GM19455 (cell line): ENCODE results near the gene SERP2.

ENCODE experiments used
- ATAC-seq: cut with Tn5 transposase; IDR thresholded peaks from one replicate; pipeline ENCODE4 v1.9.1; 2021; ENCODE audit not compliant: unreplicated experiment

SERP2 gene

GRCh38 chr13:44355621-44356020 lies 18.0 kb upstream of the SERP2 start:
- ATAC-seq: no peak

GRCh38 chr13:44359983-44360375 lies 13.6 kb upstream of the SERP2 start:
- no peak for ATAC-seq

- no peak for ATAC-seq
These were observed 11.1 kb upstream of the SERP2 start for GRCh38 chr13:44362394-44363040.

DNA sequence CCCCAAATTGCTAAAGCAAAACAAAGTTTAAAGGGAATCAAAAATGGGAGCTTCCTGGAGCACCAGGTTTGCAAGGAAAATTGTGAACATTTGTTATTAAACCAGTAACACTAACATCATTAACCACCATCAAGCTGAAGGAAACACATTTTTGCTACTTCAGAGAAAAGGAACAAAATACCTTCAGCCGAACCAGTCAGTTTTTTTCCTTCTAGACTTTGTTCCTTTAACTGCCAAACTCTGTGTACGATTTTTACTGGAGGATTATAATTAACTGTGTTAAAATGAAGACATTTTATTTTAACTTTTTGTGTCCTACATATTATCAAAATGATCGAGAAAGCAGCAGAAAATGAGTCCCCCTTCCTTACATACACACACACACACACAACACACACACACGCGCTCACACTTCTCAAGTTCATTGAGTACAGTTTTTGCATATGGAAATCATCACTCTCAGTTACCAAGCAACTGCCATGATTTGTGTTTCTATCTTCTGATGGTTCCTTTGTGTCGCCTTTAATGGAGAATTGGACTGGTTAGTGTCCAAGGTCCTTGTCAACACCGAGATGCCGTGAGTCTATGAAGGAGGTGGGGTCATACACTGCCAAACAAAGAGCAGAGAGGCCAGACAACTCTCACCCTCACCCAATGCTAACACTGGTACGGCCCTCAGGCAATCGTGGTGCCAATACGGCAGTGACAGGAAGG lies 9.8 kb upstream of the SERP2 start:
- no peak for ATAC-seq

DNA sequence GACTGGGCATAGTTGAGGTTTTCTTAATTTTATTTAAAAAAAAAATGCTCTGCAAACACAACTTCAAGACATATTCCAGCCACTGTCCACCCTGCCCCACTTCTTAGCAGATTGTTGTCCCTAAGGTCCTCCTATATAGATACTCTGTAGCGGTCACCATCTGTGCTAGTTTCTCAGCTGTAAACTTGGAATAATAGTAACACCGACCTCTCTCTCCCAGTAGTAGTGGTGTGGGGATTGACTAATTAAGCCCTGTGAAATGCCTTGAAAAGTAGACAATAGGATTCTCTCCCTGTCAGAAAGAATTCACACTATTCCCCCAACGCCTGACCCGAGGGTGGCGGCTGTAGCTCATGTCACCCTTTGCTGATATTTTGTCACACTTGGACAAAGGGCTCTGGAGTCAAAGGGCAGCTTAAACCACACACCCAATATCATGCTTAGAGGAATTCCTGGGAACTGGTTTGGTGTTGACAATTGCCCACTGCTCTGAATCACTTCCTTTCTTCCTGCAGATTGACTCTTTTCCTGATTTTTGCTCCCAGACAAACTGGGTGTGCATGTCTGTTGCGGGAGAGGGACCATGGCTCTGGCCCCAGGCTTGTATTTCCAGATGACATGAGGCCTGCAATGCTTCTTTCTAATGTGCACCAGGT lies 9.2 kb upstream of the SERP2 start:
- no peak for ATAC-seq

- no peak for ATAC-seq
These were observed 8.6 kb upstream of the SERP2 start for GRCh38 chr13:44365008-44365407.

DNA sequence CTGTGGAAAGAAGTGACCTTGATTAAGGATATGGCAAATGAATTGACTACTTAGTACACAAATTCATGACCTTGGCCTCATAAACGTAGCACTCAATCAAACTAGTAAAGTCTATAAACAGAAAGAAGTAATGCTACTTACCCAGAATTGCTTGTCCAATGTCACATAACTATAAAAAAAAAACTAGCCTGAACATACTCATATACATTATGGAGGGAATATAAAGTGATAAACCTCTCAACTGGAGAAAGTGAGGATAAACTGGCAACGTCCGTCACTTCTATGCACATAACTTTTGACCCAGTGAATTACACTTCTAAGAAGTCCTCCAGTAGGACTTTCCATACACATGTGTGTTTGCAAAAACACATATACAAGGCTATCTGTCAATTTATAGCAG lies 7.7 kb upstream of the SERP2 start:
- ATAC-seq: no peak

DNA sequence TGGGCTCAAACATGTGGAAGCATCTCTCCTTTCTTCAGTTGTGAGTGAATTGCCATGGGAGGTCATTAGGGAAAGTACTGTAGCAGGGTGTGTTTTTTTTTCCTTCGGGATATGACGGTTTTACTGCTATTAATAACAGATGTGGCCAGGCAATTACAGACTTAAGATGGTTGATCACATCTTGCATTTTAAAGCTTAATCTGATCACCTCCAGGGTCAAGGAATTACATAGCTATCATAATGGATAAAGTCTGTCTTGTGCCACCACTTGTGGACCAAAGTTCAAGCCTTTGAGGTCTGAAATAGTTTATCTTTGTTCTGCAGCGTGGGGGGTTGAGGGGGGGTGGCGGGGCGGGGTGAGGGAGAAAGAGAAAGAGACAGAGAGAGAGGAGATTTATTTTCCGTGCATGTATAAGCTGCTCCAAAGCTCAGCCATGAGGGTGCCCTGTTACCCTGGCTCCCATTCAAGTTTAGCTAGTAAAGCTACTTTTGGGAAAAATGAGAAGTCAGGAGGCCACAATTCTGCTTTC lies 5.5 kb upstream of the SERP2 start:
- no peak for ATAC-seq

DNA sequence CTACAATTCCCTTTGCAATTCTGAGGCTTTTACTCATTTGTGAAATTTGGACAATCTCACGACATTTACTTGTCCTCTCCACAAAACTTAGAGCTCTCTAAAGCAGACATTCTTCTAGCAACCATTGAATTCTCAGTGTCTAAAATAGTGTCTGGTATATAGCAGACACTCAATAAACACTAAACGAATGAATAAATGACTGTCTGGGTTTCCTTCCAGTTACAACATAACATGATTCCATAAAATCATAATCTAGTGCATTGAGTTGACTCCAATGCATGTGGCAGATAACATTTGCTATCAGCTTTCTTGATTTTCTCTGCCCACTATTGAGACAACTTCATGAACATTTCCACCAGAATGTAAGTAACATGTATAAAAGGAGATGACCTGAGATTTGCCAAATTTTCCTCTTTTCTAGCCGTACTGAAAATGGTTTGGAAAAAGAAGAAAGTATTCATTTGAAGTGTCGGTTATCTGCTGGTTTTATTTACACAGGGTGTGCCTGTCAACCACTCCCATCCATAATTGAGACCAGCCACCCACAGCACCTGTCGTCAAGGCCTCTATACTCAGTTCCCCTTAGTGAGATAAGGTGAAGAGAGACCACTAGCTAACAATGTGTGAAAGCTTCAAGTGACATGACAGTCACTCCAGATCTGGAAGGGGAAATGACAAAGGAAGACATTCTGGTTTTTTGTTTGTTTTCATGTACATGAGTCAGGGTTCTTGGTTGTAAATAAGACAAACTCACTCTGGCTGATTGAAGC lies 4.8 kb upstream of the SERP2 start:
- no peak for ATAC-seq

DNA sequence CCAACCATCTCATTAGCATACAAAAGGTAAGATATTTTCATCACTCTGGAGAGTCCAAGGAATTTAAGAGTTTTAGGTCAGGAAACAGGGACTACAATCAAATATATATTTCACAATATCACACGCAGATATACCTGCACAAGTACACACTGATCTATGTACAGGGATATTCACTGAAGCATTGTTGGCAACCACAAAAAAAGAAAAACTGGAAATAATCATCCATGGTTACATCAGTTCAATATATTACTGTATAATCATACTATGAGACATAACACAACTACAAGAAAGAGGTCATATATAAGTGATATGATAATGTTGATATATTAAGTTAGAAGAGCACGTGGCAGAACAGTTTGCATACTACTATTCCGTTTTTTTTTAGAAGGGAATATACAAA lies 2.2 kb upstream of the SERP2 start:
- ATAC-seq: no peak

GRCh38 chr13:44373247-44373600 lies 400 bp upstream of the SERP2 start:
- no peak for ATAC-seq

- no peak for ATAC-seq
These were observed 706 bp downstream of the SERP2 start for GRCh38 chr13:44374348-44374712.

GRCh38 chr13:44378277-44378676 lies 4.7 kb downstream of the SERP2 start:
- ATAC-seq: no peak

DNA sequence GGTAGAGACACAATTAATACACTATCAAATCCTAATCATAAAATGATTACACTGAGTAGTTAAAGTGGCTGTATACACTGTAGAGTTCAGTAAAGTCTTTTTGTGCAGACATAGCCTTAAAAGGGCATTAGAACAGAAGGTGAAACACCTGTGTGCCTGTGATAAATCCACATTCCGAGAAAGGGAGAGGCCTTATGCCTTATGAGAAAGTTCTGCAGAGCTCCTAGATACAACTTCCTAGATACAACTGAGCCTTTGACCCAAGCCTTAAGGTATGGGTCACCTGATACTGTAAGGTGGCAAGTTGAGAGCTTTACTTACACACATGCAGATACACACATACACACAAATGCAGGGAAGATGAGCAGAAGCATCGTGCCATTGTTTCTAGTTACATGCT lies 6.3 kb downstream of the SERP2 start:
- ATAC-seq: no peak

GRCh38 chr13:44380404-44381165 lies 7.0 kb downstream of the SERP2 start:
- ATAC-seq: no peak

DNA sequence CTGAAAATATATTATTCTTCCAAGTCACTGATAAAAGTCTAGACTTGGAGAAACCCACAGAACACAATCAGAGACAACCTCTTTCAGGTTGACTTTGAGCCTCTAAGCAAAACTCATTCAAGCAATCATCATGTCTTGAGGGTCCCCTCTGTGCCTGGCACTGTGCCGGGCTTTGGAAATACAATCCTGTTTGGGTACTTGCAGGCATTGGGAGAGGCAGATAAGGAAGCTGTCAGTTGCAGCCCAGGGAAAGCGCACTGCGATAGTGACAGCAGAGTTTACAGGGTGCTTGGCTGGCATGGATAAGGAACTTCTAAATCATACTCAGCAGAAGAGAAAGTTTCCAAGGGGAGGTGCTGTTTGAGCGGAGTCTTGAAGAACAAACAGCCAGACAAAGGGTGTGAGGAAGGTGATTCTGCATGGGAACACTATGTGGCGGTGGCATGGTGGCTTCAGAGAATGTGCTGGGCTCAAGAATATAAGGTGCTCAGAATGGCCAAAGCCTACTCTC lies 9.1 kb downstream of the SERP2 start:
- ATAC-seq: no peak

DNA sequence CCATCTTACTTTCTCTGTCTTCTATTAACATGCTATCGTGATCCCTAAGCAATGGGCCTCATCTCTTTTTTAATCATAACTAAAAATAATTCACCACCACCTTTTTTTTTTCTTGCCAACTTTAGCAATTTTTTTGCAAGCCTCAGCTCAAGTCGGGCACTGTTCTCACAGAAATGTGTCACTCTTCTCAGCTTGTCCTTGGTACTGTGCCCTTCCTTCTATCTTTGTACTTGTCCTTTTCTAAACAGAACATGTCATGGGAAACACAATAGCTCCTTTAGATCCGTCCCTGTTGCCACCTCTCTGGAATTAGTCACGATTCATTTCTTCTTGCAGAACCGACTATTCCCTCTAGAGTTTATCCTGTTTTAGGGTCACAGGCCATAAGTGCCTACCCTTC lies 10.3 kb downstream of the SERP2 start:
- no peak for ATAC-seq

GRCh38 chr13:44384778-44385177 lies 11.2 kb downstream of the SERP2 start:
- ATAC-seq: no peak

DNA sequence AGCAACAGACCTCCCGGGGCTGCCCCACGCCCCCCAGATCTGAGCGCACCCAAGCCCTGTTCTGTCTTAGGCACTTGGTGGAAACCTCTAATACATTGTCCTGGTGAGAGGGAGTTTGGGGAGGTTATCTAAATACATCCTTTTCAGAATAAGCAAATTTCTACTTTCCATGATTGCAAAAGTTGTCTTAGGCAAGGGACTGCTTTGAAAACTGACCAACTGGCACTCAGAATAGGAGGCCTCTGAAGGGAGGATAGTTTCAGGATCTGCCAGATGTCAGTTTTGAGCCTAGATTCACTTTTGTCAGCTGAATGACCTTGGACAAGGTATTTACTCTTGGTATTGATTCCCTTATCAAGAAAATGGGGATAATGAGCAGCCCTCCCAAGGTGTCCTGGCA lies 11.8 kb downstream of the SERP2 start:
- no peak for ATAC-seq

DNA sequence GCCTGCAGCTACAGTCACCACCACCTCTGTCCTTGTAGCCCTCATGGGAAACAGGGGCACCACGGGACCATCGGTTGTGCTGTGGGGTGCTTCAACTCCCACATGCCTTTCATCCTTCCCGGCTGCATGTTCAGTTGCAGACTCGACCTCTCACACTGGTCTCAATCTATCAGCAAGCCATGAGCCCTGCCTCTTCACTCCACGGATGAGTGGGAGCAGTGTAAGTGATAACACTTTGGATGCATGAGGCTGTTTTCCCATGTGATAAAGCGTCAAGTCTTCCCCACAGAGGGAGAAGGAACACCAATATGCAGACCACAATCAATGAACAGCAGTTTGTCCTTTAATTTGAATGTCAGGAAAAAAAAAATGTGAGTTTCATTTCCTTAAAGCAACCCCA lies 12.2 kb downstream of the SERP2 start:
- no peak for ATAC-seq
